Activated CD4-positive, alpha-beta T cell treated with anti-CD3 and anti-CD28 coated beads, Interleukin-2, Interleukin-4, amounts not matched to agents 100 ng/mL and 50 ng/mL, durations not matched to agents 16 hours and 8 hours (primary cell): ENCODE results near the gene ASTN2.
"Not testable (repeated sequence)": the region's sequence is repeated elsewhere in the genome, so short reads cannot be mapped to it uniquely, and the experiment has no call there.

ENCODE experiments used
- DNase-seq: peaks from one replicate; pipeline ENCODE4 v3.0.0-alpha.2; 2020; ENCODE audit warnings: low spot score

Gene ASTN2

DNA sequence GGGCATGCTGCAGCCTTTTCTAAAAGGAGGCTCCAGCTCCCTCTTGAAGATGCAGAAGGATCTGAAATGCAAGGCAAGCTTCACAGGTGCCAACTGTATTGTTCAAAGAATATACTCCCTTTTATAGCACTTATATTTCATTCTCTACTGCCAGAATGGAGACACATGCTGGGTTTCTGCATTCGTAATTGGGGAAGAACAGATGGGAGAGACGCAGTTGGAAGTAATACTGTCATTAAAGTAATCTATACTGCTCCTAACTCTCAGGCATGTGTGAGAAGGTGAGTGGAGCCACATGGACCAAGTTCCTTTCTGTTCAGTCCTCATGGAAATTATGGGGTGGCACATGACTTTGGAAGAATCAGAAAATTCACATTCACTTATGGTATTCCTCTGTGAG is 501.3 kb downstream of the ASTN2 start:
- DNase-seq: no peak

DNA sequence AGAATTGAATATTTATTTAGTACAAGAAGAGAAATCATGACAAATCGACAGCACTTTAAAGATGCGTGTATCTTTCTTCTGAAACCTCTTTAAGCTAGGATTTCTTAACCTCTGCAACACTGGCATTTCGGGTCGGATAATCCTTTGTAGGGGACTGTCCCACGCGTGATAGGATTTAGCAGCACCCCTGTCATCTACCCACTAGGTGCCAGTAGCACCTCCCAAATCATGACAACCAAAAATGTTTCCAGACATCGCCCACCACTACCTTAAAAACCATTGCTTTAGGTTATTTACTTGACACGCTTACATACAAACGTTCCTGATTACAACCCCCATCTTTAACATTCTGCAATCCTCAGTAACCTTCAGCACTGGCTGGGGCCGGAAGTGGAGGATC is 504.7 kb downstream of the ASTN2 start:
- no peak for DNase-seq

DNA sequence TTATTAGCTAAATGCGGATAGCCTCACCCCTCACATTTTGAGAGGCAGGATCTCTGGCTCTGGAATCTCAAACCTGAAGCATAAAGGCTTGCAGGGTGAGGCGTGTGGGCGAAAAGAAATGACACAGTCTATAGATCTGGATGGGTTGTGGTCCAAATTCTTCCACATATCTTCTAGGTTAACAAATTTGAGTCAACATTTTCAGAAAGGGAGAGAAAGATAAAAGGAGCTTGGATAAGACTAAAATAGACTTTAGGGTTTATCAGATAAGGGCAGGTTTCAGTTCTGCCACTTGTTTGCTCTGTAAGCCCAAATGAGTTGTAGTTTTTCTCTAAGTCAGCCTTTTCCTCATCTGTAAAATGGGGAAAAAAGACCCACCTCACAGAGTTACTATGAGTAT is 506.9 kb downstream of the ASTN2 start:
- no peak for DNase-seq

DNA sequence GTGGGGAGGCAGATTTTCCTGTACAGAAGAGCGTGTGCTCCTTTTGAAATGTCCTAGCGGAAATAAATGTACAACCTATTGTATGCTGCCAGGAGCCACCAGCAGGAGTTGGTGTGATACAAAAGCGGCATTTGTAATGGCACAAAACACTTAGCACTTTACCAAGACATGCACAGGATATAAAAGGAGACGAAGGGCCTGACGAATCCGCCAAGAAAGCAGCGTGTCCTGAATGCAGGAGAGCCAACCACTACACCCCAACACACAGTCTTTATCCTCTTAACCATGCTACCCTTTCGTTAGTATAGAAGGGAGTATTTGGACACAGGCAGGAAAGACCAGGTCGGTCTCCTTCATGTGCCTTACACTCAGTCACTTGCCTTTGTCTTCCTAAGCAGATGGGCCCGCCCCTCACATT is 509.7 kb downstream of the ASTN2 start:
- no peak for DNase-seq

DNA sequence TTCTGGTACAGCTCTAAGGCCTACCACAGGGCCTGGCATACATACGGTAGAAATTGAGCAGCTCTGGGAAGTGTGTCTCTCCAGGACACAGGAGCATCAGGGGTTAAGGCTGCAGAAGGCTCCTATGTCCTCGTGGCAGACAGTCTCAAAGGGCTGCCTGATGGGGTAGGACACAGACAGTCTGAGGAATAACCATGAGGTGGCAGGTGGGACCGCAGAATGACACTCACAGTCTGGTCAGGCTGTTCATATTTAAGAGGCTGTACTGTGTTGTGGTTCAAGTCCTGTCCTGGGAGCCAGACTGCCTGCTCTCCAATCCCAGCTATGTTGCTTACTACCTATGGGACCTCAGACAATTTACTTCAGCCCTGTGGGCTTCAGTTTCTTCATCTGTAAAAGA is 510.7 kb downstream of the ASTN2 start:
- DNase-seq: no peak

DNA sequence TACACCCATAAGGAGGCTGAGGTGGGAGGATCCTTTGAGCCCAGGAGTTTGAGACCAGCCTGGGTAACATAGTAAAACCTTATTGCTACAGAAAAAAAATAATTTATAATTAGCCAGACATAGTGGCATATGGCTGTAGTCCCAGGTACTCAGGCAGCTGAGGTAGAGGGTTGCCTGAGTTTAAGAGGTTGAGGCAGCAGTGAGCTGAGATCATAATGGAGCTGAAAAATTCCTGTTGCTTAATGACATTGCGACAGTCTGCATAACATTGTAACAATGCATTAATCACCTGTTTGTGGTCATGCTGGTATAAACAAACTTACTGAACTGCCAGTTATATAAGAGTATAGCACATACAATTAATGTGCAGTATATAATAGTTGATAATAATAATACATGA is 513.6 kb downstream of the ASTN2 start:
- no peak for DNase-seq

DNA sequence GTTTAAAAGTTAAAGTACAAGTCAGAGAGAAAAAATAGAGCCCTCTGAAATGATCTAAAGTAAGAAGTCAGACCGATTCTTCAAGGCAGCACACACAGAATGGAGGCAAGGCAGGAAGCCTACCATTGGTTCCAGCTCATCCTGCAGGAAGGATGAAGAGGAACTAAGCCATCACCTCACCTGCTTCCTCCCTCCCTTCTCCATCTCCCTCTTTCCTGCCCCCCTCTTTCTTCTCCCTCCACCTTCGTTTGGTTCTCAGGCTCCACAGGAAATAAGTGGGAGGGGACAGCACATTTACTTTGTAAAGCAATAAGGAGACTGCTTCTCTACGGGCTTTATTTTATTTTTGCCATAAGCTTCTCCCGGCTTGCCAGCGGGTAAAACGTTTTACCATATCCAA is 514.3 kb downstream of the ASTN2 start:
- DNase-seq: no peak

DNA sequence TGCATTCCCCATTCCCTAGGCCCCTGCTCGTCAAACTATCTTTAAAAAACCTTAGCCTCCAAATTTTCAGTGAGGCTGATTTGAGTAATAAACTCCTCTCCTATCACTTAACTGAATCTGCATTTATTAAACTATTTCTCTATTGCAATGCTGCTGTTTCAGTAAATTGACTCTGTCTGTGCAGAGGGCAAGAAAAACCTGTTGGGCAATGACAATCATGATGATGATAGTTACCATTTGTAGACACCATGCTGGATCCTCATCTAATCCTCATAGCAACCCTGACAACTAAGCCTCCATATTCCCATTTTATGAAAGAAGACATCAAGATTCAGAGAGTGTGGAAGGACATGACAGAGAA is 514.9 kb downstream of the ASTN2 start:
- no peak for DNase-seq

DNA sequence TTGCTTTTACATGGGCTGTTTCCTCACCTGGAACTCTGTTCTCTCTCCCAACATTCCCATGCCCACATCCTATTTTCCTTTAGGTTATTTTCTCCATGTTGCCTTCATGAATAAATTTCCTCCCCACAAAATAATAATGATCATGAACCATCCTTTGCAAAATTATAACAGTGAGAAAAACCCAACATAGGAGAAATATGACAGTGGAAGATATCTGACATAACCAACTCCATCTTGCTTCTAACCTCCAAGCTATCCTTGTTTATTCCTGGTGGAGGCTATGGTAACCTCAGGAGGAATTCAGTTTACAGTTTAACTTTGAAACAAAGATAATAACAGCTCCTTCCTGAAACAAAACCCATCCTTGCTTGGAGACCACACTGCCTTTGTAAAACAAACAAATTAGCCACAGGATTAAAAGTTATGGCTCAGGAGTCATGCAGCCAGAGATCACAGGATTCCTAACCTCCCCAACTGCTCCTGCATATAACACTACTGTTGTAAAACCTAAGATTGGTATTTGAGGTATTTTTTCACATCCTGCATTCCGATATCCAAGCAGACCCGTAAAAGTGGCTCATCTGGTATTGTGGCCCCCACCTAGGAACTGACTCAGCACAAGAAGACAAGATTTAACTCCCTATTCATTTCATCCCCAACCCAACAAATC is 515.4 kb downstream of the ASTN2 start:
- DNase-seq: no peak

DNA sequence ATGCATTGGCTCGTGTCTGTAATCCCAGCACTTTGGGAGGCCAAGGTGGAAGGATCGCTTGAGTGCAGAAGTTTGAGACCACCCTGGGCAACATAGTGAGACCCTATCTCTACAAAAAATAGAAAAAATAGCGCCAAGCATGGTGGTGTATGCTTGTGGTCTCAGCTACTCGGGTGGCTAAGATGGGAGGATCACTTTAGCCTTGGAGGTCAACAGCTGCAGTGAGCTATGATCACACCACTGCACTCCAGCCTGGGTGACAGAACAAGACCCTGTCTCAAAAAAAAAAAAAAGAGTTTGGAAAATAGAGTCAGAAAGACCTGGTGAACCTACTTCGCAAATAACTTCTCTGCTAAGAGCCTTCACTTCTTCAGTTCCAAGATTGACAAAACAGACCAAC is 516.7 kb downstream of the ASTN2 start:
- DNase-seq: not testable (repeated sequence)

DNA sequence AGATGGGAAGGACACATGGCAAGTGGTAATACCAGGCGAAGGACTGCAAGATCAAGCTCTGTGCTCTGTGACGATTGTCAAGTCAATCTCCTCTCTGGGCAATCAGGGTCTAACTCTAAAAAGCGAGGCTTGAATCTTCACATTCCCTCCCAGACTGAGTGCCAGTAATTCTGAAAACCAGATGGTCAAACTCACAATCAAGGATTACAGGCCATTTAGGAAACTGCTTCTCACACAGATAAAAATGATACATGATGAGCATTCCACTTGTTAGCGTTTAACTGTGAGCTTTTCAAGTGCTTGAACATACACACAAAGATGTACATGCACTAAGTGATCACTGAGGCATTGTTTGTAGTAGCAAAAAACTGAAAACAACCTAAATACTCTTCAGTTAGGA is 517.7 kb downstream of the ASTN2 start:
- no peak for DNase-seq

DNA sequence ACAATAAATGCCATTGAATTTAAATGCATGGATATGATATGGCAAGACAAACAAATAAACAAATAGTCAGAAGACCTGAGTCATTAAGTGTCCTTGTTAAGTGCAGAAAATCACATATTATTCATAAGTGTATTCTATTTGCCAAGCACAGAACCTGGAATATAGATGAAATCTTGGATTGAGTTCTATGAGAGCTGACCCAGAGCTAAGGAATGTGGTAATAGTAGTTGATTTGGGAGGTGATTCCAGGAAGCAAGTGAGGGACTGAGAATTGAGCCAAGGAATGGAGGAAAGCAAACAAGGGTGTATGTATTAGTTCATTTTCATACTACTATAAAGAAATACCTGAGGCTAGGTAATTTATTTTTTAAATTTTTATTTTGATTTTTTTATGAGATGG is 518.9 kb downstream of the ASTN2 start:
- no peak for DNase-seq

DNA sequence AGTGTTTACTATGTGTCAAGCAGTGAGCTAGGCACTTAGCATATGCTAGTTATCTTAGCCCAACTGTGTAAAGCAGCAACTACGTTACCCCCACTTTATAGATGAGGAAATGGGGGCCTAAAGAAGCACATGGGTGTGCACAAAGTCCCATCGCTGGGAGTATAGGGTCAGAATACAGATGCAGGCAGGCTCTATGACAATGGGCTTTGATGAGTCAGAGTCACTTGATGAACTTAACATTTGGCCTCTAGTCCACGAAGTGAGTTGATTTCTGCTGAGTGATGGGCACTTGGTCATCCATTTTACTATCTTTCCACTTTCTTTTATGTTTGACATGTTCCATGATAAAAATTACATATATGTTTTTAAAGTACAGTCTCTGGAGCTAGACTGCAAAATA is 523.4 kb downstream of the ASTN2 start:
- DNase-seq: no peak

DNA sequence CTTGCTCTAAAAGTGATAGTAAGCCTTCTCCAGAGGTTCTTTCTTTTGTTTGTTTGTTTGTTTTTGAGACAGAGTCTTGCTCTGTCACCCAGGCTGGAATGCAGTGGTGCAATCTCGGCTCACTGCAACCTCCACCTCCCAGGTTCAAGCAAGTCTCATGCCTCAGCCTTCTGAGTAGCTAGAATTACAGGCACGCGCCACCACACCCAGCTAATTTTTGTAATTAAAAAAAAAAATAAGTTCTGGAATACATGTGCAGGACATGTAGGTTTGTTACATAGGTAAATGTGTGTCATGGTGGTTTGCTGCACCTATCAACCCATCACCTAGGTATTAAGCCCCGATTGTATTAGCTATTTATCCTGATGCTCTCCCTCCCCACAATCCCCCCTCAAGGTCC is 526.4 kb downstream of the ASTN2 start:
- not testable (repeated sequence) for DNase-seq

DNA sequence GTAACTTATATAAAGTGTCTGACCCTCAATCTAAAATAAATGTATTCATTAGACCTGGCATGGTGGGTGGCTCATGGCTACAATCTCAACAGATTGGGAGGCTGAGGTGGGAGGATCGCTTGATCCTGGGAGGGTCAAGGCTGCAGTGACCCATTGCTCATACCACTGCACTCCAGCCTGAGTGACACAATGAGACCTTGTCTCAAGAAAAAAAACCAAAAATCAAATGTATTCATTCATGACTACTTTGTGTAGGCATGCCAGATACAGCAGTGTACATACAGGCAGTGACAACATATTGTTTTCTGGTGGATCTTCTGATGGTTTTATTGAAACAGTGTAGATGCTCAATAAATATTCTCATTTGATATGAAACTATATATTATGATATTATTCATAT is 526.8 kb downstream of the ASTN2 start:
- DNase-seq: no peak

DNA sequence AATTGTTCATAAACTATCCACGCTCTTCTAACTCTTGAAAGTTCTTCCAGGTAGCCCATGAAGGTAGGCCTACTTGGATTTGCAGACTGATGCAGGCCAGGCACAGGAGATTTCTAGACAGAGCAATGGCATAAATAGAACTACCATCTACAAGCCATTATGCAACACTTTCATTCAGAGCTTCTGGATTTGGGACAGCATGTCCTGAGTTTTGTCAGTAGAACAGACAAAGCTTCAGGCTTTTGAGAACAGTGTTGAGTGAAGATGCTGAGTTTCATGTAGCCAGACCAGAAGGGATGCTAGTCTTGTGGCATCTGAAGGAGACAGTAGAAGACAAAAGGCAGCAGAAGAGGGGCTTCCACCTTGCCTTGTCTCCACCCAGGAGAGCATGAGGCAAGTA is 531.2 kb downstream of the ASTN2 start:
- DNase-seq: no peak

DNA sequence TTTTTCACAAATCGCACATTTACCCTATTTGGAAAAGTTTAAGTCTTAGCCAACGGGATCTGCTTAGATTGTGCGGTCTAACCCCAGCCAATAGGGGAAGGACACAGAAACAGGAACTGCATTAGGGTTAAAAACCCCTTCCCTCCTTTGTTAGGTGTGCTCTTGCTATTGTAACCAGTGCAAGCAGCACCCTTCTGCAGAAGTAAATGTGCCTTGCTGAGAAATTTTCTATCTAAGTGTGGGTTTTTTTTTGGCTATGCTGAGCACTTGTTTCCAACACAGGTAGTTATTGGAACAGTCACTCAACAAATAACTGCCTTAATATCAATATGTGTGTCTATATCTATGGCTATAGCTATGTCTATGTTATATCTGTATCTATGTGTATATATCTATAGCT is 537.8 kb downstream of the ASTN2 start:
- no peak for DNase-seq

DNA sequence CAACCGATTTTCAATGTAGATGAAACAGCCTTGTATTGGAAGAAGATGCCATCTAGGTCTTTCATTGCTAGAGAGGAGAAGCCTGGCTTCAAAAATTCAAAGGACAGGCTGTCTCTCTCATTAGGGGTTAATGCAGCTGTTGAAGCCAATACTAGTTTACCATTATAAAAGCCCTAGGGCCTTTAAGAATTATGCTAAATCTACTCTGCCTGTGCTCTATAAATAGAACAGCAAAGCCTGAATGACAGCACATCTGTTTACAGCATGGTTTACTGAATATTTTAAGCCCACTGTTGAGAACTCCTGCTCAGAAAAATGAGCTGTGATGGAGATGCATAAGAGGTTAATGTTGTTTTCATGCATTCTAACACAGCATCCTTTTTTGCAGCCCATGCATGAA is 539.3 kb downstream of the ASTN2 start:
- DNase-seq: no peak

DNA sequence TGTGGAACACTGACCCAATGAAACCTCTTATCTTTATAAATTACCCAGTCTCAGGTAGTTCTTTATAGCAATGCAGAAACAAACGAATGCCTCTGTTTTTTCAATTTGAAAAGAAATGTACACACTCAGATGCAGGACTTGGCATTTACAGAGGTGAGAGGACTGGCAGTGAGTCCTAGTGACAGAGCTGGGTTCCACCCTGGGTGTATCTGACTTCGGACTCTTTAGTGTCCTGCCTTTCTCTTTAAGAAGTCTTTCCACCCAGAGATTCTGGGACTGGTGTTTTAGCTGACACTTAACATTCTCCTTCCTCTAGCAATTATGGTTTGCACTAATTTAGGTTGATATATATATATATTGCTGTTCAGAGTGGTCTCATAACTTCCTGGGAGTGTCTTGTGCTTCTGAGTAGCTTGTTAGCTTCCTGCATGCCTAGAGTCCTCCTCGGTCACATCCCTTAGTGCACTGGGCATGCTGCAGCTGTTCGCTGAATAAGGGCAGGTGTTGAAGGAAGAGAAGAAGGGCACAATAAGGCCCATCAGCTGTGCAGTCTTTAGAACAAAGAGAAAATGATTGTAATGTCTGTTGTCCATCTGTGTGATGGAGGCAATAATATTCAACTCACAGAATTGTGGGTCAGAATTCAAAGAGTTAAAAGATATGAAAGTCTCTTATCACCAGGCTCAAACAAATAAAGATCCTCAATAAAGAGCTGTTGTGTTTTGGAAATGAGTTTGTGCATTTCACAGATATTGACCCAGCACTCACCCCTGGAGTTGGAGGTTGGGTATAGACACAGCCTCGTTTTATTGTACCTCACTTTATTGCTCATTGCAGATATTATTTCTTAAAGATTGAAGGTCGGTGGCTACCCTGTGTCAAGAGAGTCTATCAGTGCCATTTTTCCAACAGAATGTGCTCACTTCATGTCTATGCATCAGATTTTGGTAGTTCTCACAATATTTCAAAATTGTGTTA is 540.6 kb downstream of the ASTN2 start:
- DNase-seq: no peak

DNA sequence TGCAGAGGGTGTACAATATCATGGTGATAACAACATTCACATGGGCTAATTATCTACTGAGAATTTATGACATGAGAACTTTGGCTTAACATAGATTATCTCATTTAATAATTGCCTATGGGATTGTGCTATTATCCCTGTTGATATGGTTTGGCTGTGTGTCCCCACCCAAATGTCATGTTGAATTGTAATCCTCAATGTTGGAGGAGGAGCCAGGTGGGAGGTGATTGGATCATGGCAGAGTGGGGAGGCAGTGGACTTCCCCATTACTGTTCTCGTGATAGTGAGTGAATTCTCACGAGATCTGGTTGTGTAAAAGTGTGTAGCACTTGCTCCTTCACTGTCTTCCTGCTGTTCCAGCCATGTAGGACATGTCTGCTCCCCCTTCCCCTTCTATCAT is 541.4 kb downstream of the ASTN2 start:
- no peak for DNase-seq

DNA sequence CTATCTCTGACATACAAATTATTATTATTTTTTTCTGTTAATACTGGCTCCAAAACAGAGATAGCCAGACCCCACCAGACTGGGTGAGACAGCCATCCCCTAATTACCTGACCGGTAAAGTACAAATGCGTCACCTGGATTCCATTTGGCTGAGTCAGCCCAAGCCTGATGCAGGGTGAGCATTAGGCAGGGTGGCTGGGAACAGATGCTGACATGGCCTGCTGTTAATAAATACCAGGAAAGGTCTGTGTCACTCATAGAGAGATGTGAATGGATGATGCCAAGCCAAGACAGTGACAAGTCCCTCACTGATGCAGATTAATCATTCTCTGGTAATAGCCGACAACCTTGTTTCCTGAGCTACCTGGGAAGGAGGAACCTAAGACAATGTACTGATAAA is 544.3 kb downstream of the ASTN2 start:
- no peak for DNase-seq

DNA sequence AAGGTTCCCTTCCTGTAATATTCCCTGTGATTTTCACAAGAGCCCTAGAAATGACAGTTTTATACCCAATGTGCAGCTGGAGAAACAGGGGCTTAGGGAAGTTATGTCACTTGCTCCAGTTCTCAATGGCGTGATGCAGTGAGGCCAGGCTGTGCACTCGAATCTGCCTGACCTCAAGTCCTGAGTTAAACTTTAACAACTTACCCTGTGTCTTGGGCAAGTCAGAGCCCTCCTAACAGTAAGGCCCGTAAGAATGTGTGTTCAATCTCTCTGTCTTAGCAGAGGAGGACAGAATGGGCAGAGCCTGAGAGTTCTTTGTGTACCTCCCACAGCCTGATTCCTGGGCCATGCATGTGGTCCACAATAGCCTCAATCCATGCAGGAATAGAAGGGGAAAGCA is 546.7 kb downstream of the ASTN2 start:
- DNase-seq: no peak

DNA sequence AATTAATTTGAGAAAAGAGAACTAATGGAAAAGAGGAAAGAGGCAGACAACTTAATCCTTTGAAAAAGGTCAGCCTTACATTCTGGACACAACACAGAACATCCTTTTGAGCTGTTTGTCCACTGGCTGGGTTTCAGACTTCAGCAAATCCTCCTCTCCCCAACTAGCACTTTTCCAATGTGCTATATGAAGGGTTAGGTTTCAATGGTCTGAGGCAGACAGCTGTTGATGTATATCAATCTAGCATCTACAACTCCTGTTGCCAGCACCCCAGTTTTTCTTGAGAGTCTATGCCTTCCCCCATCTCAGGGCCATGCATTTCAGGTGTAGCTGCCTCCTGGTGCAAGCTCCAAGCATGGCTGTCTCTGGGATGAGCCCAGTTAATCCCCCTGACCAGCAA is 553.5 kb downstream of the ASTN2 start:
- no peak for DNase-seq
